ENCODE measurements around the gene TMC4. TPM values are rescaled to one million over a fixed set of nuclear protein-coding genes. Genes with fewer than 3 reads are reported as not detected.
A peak's percentile ranks its signal among the peaks of the same experiment; 100 is the strongest.
"Not testable (repeated sequence)": the region's sequence is repeated elsewhere in the genome, so short reads cannot be mapped to it uniquely, and the experiment has no call there.

TMC4 gene
- total RNA-seq, 1 donor from 2014 or later: 2.6 TPM

DNA sequence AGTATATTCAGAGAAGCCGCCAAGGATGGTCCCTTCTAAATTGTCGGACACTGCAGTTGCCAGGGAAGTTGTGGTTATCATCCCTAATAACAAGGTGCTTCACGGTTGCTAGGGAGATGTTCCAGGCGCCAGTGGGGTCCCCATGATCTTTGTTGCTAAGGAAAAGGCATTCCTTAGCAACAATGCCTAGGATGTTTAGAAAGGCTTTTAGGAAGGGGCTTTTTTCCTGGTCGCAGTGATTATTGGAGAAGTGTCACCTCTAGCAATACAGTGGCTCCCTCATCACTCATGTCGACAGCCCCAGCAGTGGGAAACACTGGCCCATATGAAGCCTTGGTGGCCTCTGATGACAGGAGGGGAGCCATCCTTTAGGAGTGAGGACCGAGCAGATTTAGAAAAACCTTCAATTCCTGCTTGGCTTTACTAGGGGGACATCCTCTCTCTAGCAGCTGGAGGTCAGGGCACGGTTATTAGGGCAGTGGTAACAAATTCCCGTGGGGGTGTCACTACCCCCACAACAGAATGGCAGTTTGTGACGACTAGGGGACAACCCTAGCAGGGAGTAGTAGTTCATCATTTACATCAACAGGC lies 6.4 kb upstream of the TMC4 start:
- peaks cover 20% of the 10 kb centered on the region for H3K27me3 Mint-ChIP-seq (ENCODE audit: unreplicated experiment)
- H3K4me3 Mint-ChIP-seq (ENCODE audit: unreplicated experiment): no peak overlapping the region
- peaks cover 25% of the 10 kb centered on the region for H3K36me3 Mint-ChIP-seq (ENCODE audit: low read depth, unreplicated experiment)
- peak overlapping the region; percentile 94 for H3K27ac Mint-ChIP-seq (ENCODE audit: unreplicated experiment)
- TF ChIP-seq, protein P1, sequence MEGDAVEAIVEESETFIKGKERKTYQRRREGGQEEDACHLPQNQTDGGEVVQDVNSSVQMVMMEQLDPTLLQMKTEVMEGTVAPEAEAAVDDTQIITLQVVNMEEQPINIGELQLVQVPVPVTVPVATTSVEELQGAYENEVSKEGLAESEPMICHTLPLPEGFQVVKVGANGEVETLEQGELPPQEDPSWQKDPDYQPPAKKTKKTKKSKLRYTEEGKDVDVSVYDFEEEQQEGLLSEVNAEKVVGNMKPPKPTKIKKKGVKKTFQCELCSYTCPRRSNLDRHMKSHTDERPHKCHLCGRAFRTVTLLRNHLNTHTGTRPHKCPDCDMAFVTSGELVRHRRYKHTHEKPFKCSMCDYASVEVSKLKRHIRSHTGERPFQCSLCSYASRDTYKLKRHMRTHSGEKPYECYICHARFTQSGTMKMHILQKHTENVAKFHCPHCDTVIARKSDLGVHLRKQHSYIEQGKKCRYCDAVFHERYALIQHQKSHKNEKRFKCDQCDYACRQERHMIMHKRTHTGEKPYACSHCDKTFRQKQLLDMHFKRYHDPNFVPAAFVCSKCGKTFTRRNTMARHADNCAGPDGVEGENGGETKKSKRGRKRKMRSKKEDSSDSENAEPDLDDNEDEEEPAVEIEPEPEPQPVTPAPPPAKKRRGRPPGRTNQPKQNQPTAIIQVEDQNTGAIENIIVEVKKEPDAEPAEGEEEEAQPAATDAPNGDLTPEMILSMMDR (IDR thresholded peaks at IDR 0.05; ENCODE audit: unreplicated experiment): no peak
- peaks cover 11% of the 10 kb centered on the region for H3K4me1 Mint-ChIP-seq (ENCODE audit: unreplicated experiment)
- DNase-seq (ENCODE audit: low spot score): no peak
- H3K9me3 Mint-ChIP-seq (ENCODE audit: unreplicated experiment): no peaks in the 10 kb centered on the region

DNA sequence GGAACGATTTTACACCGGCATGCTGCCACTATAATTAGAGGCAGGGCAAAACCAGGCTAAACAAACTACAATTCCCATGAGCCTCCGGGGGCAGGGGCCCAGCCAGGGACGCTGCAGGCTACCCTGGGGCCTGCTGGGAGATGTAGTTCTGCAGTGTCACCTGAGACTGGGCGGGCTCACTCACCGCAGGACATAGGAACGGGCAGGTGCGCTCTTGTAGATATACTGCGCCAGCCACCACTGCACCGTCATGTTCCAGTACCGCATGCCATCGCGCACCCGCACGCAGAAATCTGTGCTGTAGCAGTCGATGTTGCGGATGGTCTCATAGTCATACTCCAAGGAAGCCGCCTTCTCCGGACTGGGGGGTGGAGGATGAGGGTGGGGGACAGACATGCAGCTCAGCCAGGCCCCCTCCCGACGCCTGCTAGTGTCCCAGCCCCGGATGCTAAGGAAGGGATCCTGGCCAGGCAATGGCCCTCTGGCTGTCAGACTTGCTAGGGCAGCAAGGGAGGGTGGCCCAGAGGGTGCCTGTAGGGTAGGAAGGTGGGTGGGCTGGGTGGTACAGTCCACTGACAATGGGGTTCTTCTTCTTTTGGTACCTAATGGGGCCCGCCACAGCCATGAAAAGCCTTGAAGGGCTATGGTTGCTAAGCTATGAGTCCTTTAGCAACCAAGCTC lies 5.8 kb upstream of the TMC4 start:
- H3K4me3 Mint-ChIP-seq (ENCODE audit: unreplicated experiment): no peak overlapping the region
- H3K27ac Mint-ChIP-seq (ENCODE audit: unreplicated experiment): peak overlapping the region; percentile 94
- H3K9me3 Mint-ChIP-seq (ENCODE audit: unreplicated experiment): no peaks in the 10 kb centered on the region

DNA sequence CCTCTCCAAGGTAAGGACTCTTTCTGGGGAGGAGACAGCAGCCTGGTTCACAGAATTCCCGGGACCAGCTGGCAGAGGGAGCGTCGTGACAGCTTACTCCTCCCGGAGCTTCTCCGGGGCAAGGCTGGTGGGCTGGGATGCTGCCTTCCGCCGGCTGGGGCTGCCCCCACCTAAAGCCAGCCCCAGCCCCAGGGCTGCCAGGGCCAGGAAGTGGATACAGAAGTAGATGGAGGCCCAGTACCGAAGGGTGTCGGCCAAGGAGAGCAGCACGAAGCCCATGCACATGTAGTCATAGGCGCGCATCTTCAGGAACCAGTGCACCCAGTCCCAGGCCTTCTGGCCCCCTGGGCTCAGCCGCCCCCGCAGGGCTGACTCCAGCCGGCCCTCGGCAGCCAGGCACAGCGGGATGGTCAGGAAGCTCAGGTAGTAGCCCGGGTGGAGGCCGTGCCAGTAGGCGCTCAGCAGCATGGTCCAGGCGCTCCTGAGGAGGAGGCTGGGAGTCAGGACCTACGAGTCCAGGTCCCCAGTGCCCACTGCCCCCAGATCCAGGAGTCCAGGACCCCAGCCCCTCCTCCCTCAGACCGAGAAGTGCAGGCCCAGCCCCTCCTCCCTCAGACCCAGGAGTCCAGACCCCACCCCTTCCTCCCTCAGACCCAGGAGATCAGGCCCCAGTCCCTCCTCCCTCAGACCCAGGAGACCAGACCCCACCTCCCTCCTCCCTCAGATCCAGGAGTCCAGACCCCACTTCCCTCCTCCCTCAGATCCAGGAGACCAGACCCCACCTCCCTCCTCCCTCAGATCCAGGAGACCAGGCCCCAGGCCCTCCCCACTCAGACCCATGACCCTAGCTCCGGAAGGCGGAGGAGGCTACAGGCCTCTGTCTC lies 1.2 kb upstream of the TMC4 start:
- Mint-ChIP-seq H3K4me1 (ENCODE audit: unreplicated experiment) (peaks cover 11% of the 10 kb centered on the region), H3K27ac (ENCODE audit: unreplicated experiment) (peak overlapping the region; percentile 24), H3K36me3 (ENCODE audit: low read depth, unreplicated experiment) (peaks cover 5% of the 10 kb centered on the region), H3K9me3 (ENCODE audit: unreplicated experiment) (no peaks in the 10 kb centered on the region), H3K4me3 (ENCODE audit: unreplicated experiment) (no peak overlapping the region), H3K27me3 (ENCODE audit: unreplicated experiment) (peaks cover 6% of the 10 kb centered on the region)
- no peak for DNase-seq (ENCODE audit: low spot score)
- TF ChIP-seq, protein P1 (IDR thresholded peaks at IDR 0.05; ENCODE audit: unreplicated experiment): no peak

More for the DNA sequence above, 5.8 kb upstream of the TMC4 start:
- TF ChIP-seq, protein P1 (IDR thresholded peaks at IDR 0.05; ENCODE audit: unreplicated experiment): no peak
- DNase-seq (ENCODE audit: low spot score): no peak
- Mint-ChIP-seq H3K4me1 (ENCODE audit: unreplicated experiment) (peaks cover 6% of the 10 kb centered on the region), H3K36me3 (ENCODE audit: low read depth, unreplicated experiment) (peaks cover 19% of the 10 kb centered on the region), H3K27me3 (ENCODE audit: unreplicated experiment) (peaks cover 18% of the 10 kb centered on the region)

DNA sequence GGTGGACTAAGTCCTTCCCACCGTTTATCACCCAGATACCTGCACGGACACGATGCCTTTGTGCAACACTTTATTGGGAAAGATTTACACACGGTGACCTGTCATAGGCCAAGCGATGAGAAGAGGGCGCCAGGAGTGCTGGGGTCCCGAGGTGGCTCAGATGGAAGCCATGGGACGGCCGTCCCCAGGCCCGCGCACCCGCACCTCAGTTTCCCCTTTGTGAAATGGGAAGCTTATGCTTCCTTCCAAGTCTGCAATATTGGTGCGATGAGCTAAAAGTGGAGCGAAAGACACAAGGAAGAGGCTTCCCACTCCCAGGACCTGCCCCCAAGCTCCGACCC lies 369 bp upstream of the TMC4 start:
- H3K9me3 Mint-ChIP-seq (ENCODE audit: unreplicated experiment): no peaks in the 10 kb centered on the region
- H3K27me3 Mint-ChIP-seq (ENCODE audit: unreplicated experiment): peaks cover 5% of the 10 kb centered on the region
- peaks cover 4% of the 10 kb centered on the region for H3K36me3 Mint-ChIP-seq (ENCODE audit: low read depth, unreplicated experiment)
- TF ChIP-seq, protein P1 (IDR thresholded peaks at IDR 0.05; ENCODE audit: unreplicated experiment): no peak
- no peak overlapping the region for H3K27ac Mint-ChIP-seq (ENCODE audit: unreplicated experiment)
- H3K4me1 Mint-ChIP-seq (ENCODE audit: unreplicated experiment): peaks cover 9% of the 10 kb centered on the region
- H3K4me3 Mint-ChIP-seq (ENCODE audit: unreplicated experiment): no peak overlapping the region
- DNase-seq (ENCODE audit: low spot score): no peak

DNA sequence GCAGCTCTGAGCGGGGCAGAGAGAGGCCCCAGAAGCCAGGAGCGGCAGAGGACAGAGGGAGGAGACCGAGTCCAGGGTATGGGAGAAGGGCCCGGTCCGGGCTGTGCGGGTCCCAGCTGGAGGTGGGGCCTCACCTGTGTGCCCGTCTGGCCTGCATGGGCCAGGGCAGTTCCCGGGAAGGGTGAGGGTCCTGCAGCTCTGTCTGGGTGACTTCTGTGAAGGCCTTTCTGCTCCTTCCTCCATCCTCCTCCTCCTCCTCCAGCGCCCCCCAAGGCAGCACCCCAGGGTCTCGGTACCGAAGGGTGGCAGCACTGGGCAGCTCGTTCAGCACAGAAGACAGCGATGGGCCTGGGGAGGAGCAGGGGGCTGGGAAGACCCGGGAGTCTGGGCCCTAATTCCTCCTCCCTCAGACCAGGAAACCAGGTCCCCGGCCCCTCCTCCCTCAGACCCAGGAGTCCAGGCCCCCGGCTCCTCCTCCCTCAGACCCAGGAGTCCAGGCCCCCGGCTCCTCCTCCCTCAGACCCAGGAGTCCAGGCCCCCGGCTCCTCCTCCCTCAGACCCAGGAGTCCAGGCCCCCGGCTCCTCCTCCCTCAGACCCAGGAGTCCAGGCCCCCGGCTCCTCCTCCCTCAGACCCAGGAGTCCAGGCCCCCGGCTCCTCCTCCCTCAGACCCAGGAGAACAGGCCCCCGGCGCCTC lies 1.1 kb downstream of the TMC4 start:
- DNase-seq (ENCODE audit: low spot score): not testable (repeated sequence)
- peak overlapping the region; percentile 54 for H3K4me3 Mint-ChIP-seq (ENCODE audit: unreplicated experiment)
- peak overlapping the region; percentile 22 for H3K27ac Mint-ChIP-seq (ENCODE audit: unreplicated experiment)

More for the DNA sequence above, 1.1 kb downstream of the TMC4 start:
- not testable (repeated sequence) for H3K4me1 Mint-ChIP-seq (ENCODE audit: unreplicated experiment); H3K9me3 Mint-ChIP-seq (ENCODE audit: unreplicated experiment); H3K27me3 Mint-ChIP-seq (ENCODE audit: unreplicated experiment); H3K36me3 Mint-ChIP-seq (ENCODE audit: low read depth, unreplicated experiment)
